ENCODE results near the gene BABAM2. TPM values are rescaled to one million over a fixed set of nuclear protein-coding genes. Genes with fewer than 3 reads are reported as not detected.
A peak's percentile ranks its signal among the peaks of the same experiment; 100 is the strongest.

Gene BABAM2
- 10 to 100 TPM; 34.2 to 55.8 (median 40.3) TPM for total RNA-seq
- polyA plus RNA-seq = 10 to 100 TPM; 44.2 to 58.2 TPM
- 17.9 reads per million, percentile 48 among the genes with 10 or more reads in this experiment for total RNA-seq

DNA sequence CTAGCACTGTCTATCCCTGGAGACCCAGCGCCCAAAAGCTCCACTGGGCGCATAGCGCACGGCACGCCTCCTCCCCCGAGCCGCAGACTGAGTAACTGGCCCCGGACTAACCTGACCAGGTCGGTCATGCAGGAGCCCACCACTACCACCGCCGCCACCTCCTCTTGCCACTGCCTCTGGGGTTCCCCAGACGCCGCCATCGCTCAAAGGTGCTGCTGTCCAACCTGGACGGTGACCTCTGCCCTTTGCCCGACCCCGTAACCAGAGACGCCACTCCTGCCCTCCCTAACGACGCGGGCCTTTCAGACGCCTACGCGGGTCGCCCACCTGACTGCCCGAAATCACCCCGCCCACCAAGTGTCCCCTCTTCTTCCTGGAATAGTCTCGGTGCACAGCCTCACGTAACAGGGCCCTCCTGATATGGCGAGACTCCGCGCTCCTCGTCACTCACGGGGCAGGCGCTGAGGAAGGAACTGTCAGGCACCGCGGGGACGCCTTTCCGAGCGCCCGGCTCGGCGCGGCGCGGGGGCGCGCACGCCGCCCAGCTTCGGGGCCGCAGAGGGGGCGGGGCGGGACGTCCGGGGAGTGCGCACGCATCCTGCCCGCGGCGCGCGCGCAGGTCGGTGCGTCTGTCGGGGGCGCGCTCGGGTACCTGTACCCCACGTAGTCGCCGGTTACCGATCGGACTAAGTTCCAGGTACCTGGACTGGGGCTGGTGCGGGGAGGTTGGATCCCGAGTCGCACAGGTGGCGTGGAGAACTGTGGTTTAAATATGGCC is at the start of gene BABAM2, which contains the start of gene RBKS:
BABAM2 (plus strand) TSS at position 584 of the 778 bp plus-strand sequence. CDS start 3,828 bp downstream, outside the sequence.
RBKS (minus strand) TSS at position 242 of the 778 bp plus-strand sequence; CDS start at position 200, 42 bp downstream.
- intact Hi-C loops (cut with micrococcal nuclease) = loop anchor here (1.0 to 10.0 kb wide), 12 partner anchors 70 to 1227 kb away; partner anchors contain the start of genes CLIP4 (in 2 of the 2), FOSL2 (in 2 of the 2), MRPL33 (in 2 of the 2) and ATRAID (in 1 of the 2)
- Histone ChIP-seq H3K27ac (ENCODE audit: low read depth, low read length) (peak within 1 kb of the TSS; percentile 99), H3K36me3 (ENCODE audit: control insufficient read depth in 2 of 3, insufficient read depth in 3 of 3, low read length in 3 of 3) (no peaks in the 10 kb centered on the region), H3K27me3 (ENCODE audit: control insufficient read depth in 2 of 2, insufficient read depth in 2 of 2, low read length in 2 of 2) (no peaks in the 10 kb centered on the region), H3K4me1 (ENCODE audit: control insufficient read depth in 2 of 2, insufficient read depth in 2 of 2, low read length in 2 of 2) (peaks cover 27 to 30% of the 10 kb centered on the region in 2 donors), H3K4me3 (ENCODE audit: low read length) (peak within 1 kb of the TSS; percentile 95), H3K9me3 (ENCODE audit: control insufficient read depth in 2 of 3, low read length in 3 of 3) (no peaks in the 10 kb centered on the region)
- ChIA-PET POLR2A (interaction anchor here (1.0 to 1.4 kb wide), 4 partner anchors 30 to 519 kb away, joined by 3 to 5 read pairs (median 3); partner anchors contain the start of genes CCDC121 and GPN1), CTCF (interaction anchor here (1.2 kb wide), 1 partner anchor 18 kb away, joined by 3 read pairs; no protein-coding TSS in a partner anchor)
- Mint-ChIP-seq H3K27ac (peak within 1 kb of the TSS; percentile 95 to 100 (median 100)), H3K27me3 (peaks cover 0 to 3% (median 0%) of the 10 kb centered on the region in 5 donors), H3K4me1 (peaks cover 28 to 60% (median 55%) of the 10 kb centered on the region in 7 donors), H3K9me3 (peaks cover 0 to 5% (median 0%) of the 10 kb centered on the region in 11 donors), H3K4me3 (peak within 1 kb of the TSS; percentile 96 to 100 (median 98)), H3K36me3 (peaks cover 4 to 20% (median 15%) of the 10 kb centered on the region in 5 donors)
- peak; percentile 92 for ATAC-seq
- DNase-seq = peak; percentile 90 to 96 (median 94)

DNA sequence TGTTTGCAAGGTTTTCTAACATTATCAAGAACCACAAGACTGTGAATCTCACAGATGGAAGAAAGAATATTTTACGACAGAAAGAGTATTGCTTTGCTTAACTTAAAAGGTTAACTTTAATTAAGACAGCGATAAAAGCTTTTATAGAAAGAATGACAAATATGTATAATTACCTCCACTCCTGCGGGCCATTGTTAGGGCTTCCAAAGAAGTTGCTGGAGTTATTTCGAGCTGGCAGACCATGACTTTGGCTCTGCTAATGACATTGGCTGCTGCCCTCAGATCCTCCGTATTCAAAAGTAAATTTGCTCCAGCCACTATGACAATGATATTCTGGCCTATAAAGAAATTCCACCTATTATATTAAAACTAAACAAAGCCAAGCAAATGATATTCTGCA is 47.6 kb upstream of the BABAM2 start:
- peaks cover 0 to 2% (median 0%) of the 10 kb centered on the region in 5 donors for H3K27me3 Mint-ChIP-seq
- ChIA-PET POLR2A (no interaction called here), CTCF (interaction anchor here (0.6 to 0.8 kb wide), 2 partner anchors 12 to 1027 kb away, joined by 3 read pairs; no protein-coding TSS in a partner anchor)
- intact Hi-C loops (cut with micrococcal nuclease) = no loop called here
- ATAC-seq = no peak
- H3K36me3 ChIP-seq (ENCODE audit: control insufficient read depth in 2 of 3, insufficient read depth in 3 of 3, low read length in 3 of 3) = no peaks in the 10 kb centered on the region
- H3K4me1 ChIP-seq (ENCODE audit: control insufficient read depth in 2 of 2, insufficient read depth in 2 of 2, low read length in 2 of 2) = no peaks in the 10 kb centered on the region
- no peak overlapping the region for H3K4me3 ChIP-seq (ENCODE audit: low read length)
- H3K27ac ChIP-seq (ENCODE audit: low read depth, low read length) = no peak overlapping the region
- no peaks in the 10 kb centered on the region for H3K9me3 ChIP-seq (ENCODE audit: control insufficient read depth in 2 of 3, low read length in 3 of 3)
- H3K27ac Mint-ChIP-seq = no peak overlapping the region
- H3K36me3 Mint-ChIP-seq = peaks cover 0 to 28% (median 0%) of the 10 kb centered on the region in 5 donors
- peaks cover 0 to 6% (median 0%) of the 10 kb centered on the region in 7 donors for H3K4me1 Mint-ChIP-seq
- DNase-seq = no peak
- no peaks in the 10 kb centered on the region for H3K27me3 ChIP-seq (ENCODE audit: control insufficient read depth in 2 of 2, insufficient read depth in 2 of 2, low read length in 2 of 2)
- H3K9me3 Mint-ChIP-seq = no peaks in the 10 kb centered on the region
- no peak overlapping the region for H3K4me3 Mint-ChIP-seq

DNA sequence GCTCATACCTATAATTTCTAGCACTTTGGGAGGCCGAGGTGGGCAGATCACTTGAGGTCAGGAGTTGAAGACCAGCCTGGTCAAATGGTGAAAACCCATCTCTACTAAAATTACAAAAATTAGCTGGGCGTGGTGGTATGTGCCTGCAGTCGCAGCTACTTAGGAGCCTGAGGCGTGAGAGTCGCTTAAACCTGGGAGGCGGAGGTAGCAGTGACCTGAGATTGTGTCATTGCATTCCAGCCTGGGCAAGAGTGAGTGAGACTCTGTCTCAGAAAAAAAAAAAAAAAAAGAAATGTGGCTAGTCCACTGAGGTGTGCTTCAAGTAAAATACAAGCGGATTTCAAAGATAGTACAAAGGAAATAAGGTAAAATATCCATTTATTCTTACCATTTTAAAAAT is 46.5 kb upstream of the BABAM2 start:
- Histone ChIP-seq H3K9me3 (ENCODE audit: control insufficient read depth in 2 of 3, low read length in 3 of 3) (no peaks in the 10 kb centered on the region), H3K27ac (ENCODE audit: low read depth, low read length) (no peak overlapping the region), H3K27me3 (ENCODE audit: control insufficient read depth in 2 of 2, insufficient read depth in 2 of 2, low read length in 2 of 2) (no peaks in the 10 kb centered on the region), H3K4me1 (ENCODE audit: control insufficient read depth in 2 of 2, insufficient read depth in 2 of 2, low read length in 2 of 2) (no peaks in the 10 kb centered on the region), H3K4me3 (ENCODE audit: low read length) (no peak overlapping the region), H3K36me3 (ENCODE audit: control insufficient read depth in 2 of 3, insufficient read depth in 3 of 3, low read length in 3 of 3) (no peaks in the 10 kb centered on the region)
- ATAC-seq (no peak), DNase-seq (no peak)
- POLR2A ChIA-PET = no interaction called here
- Mint-ChIP-seq H3K27me3 (peaks cover 0 to 2% (median 0%) of the 10 kb centered on the region in 5 donors), H3K36me3 (peaks cover 0 to 28% (median 0%) of the 10 kb centered on the region in 5 donors), H3K9me3 (no peaks in the 10 kb centered on the region), H3K27ac (no peak overlapping the region), H3K4me1 (peaks cover 0 to 6% (median 0%) of the 10 kb centered on the region in 7 donors), H3K4me3 (no peak overlapping the region)
- CTCF ChIA-PET = no interaction called here
- intact Hi-C loops (cut with micrococcal nuclease) = no loop called here

DNA sequence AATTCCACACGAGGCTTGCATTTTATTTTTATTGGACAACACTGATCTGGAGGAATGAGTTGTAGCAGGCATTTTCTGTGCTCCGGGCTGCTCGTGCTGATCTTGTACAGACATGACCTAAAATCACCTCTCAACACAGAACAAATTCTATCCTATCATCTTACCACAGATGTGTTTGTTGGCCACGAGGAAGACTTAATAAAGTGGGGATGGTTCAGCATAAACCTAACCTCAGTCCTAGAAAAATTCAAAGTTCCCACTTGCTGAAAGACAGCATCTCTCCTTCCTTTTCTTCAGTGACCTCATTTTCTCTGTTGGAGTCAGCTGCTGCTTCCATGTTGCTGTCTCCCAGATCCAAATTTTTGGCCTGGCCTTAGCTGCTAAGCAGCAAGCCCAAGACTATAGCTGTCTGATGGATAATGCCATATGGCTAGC is 45.7 kb upstream of the BABAM2 start:
- no peaks in the 10 kb centered on the region for H3K36me3 ChIP-seq (ENCODE audit: control insufficient read depth in 2 of 3, insufficient read depth in 3 of 3, low read length in 3 of 3)
- ChIA-PET POLR2A (no interaction called here), CTCF (no interaction called here)
- H3K4me1 ChIP-seq (ENCODE audit: control insufficient read depth in 2 of 2, insufficient read depth in 2 of 2, low read length in 2 of 2) = no peaks in the 10 kb centered on the region
- H3K4me3 ChIP-seq (ENCODE audit: low read length) = no peak overlapping the region
- intact Hi-C loops (cut with micrococcal nuclease) = no loop called here
- no peaks in the 10 kb centered on the region for H3K9me3 Mint-ChIP-seq
- H3K27ac Mint-ChIP-seq = no peak overlapping the region
- peaks cover 0 to 23% (median 3%) of the 10 kb centered on the region in 5 donors for H3K36me3 Mint-ChIP-seq
- H3K27ac ChIP-seq (ENCODE audit: low read depth, low read length) = no peak overlapping the region
- peaks cover 0 to 6% (median 0%) of the 10 kb centered on the region in 7 donors for H3K4me1 Mint-ChIP-seq
- peaks cover 0 to 2% (median 0%) of the 10 kb centered on the region in 5 donors for H3K27me3 Mint-ChIP-seq
- no peak for ATAC-seq
- DNase-seq = no peak
- H3K9me3 ChIP-seq (ENCODE audit: control insufficient read depth in 2 of 3, low read length in 3 of 3) = no peaks in the 10 kb centered on the region
- no peaks in the 10 kb centered on the region for H3K27me3 ChIP-seq (ENCODE audit: control insufficient read depth in 2 of 2, insufficient read depth in 2 of 2, low read length in 2 of 2)
- H3K4me3 Mint-ChIP-seq = no peak overlapping the region

DNA sequence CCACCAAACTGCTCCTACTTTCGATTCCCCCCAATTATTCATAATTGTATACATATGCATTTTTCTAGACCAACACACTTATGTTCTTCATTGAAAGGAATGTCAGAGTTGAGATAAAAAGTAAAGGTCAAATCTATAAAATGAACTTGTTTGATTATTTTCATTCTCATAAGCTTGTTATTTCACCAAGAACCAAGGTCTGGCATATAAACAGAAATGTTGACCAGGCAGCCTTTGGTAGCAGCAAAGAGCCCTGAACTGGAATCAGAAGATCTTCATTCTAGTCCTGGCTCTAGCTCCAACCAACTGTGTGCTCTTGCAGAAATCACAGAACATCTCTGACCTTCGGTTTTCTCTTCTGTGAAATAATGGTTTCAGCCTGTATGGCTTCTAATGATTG is 43.2 kb upstream of the BABAM2 start:
- no peaks in the 10 kb centered on the region for H3K9me3 ChIP-seq (ENCODE audit: control insufficient read depth in 2 of 3, low read length in 3 of 3)
- POLR2A ChIA-PET = no interaction called here
- no peaks in the 10 kb centered on the region for H3K4me1 ChIP-seq (ENCODE audit: control insufficient read depth in 2 of 2, insufficient read depth in 2 of 2, low read length in 2 of 2)
- intact Hi-C loops (cut with micrococcal nuclease) = no loop called here
- no peaks in the 10 kb centered on the region for H3K27me3 ChIP-seq (ENCODE audit: control insufficient read depth in 2 of 2, insufficient read depth in 2 of 2, low read length in 2 of 2)
- Mint-ChIP-seq H3K4me1 (peaks cover 0 to 6% (median 0%) of the 10 kb centered on the region in 7 donors), H3K27me3 (no peaks in the 10 kb centered on the region), H3K4me3 (no peak overlapping the region), H3K9me3 (peaks cover 0 to 2% (median 0%) of the 10 kb centered on the region in 11 donors), H3K27ac (no peak overlapping the region), H3K36me3 (peaks cover 0 to 14% (median 3%) of the 10 kb centered on the region in 5 donors)
- H3K27ac ChIP-seq (ENCODE audit: low read depth, low read length) = no peak overlapping the region
- CTCF ChIA-PET = no interaction called here
- ATAC-seq (no peak), DNase-seq (no peak)
- no peaks in the 10 kb centered on the region for H3K36me3 ChIP-seq (ENCODE audit: control insufficient read depth in 2 of 3, insufficient read depth in 3 of 3, low read length in 3 of 3)
- no peak overlapping the region for H3K4me3 ChIP-seq (ENCODE audit: low read length)

DNA sequence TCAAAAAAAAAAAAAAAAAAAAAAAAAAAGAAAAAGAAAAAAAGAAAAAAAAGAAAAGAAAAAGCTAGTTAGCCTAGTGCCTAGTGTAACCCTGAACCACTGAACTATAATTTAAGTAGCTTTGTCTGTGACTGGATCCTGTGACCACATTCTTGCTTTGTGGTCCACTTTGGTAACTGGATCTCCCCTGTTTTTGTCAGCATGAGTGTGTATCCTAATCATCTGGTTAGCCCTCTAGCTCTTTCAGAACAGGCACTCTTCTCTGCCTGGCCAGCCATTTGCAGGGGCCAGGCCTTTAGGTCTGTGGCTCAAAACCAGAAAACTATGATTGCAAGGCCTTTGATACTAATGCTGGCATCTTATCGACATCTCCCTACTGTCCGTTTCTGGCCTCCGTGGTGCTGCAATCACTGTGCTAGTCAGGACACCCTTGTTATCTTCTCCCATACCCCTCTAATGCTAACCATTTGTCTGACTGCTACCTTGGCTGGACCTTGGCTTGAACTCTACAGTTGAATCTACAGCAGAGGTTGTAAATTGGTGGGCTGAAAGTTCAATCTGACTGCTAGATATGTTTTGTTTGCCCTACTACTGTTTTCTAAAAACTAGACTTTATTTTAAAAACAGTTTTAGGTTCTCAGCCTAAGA is 40.8 kb upstream of the BABAM2 start:
- H3K27ac Mint-ChIP-seq = peak overlapping the region in 1 of 9 donors; percentile 10

More for the DNA sequence above, 40.8 kb upstream of the BABAM2 start:
- intact Hi-C loops (cut with micrococcal nuclease) = no loop called here
- no peaks in the 10 kb centered on the region for H3K27me3 ChIP-seq (ENCODE audit: control insufficient read depth in 2 of 2, insufficient read depth in 2 of 2, low read length in 2 of 2)
- H3K4me1 ChIP-seq (ENCODE audit: control insufficient read depth in 2 of 2, insufficient read depth in 2 of 2, low read length in 2 of 2) = no peaks in the 10 kb centered on the region
- DNase-seq (no peak), ATAC-seq (no peak)
- H3K27me3 Mint-ChIP-seq = no peaks in the 10 kb centered on the region
- no peak overlapping the region for H3K4me3 ChIP-seq (ENCODE audit: low read length)
- H3K4me1 Mint-ChIP-seq = peaks cover 0 to 6% (median 0%) of the 10 kb centered on the region in 7 donors
- no peak overlapping the region for H3K4me3 Mint-ChIP-seq
- no peak overlapping the region for H3K27ac ChIP-seq (ENCODE audit: low read depth, low read length)
- peaks cover 0 to 2% (median 0%) of the 10 kb centered on the region in 11 donors for H3K9me3 Mint-ChIP-seq
- ChIA-PET POLR2A (no interaction called here), CTCF (no interaction called here)
- H3K9me3 ChIP-seq (ENCODE audit: control insufficient read depth in 2 of 3, low read length in 3 of 3) = no peaks in the 10 kb centered on the region
- H3K36me3 Mint-ChIP-seq = peaks cover 0 to 14% (median 3%) of the 10 kb centered on the region in 5 donors
- H3K36me3 ChIP-seq (ENCODE audit: control insufficient read depth in 2 of 3, insufficient read depth in 3 of 3, low read length in 3 of 3) = no peaks in the 10 kb centered on the region
